ENCODE data around the gene C16orf78. TPM values are rescaled to one million over a fixed set of nuclear protein-coding genes. Genes with fewer than 3 reads are reported as not detected.

The C16orf78 gene
- total and polyA plus RNA-seq, 2 of the 4 experiments (the other 2 are of a cell fraction), result not detected

DNA sequence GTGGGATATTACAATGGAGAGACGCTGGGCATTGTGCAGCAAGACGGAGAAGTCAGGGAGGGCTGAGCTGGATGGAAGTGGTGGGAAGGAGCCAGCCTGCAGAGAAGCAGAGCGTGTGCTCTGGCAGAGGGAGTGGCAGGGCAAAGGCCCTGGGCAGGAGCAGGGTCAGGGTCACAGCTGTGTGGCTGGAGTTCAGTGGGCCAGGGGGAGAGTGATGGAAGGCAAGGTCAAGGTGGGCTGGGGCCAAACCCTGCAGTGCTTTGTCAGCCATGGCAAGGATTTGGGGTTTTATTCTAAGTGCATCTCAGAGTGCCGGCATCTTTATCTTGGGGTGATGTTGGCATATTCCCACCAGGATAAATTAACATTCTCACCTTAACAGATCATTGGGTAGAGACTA is 31.9 kb upstream of the C16orf78 start:
- Histone ChIP-seq H4K5ac (ENCODE audit: low read depth, low read length) (no peak overlapping the region), H4K91ac (ENCODE audit: insufficient read depth, low read depth, low read length) (no peak overlapping the region), H3K79me1 (ENCODE audit: low read depth in 1 of 2, low read length in 2 of 2) (no peaks in the 10 kb centered on the region), H3K4me1 (ENCODE audit: control insufficient read depth, insufficient read depth, low read length) (no peaks in the 10 kb centered on the region), H4K8ac (ENCODE audit: low read depth in 2 of 2, low read length in 2 of 2) (no peak overlapping the region), H3K56ac (ENCODE audit: extremely low read depth, insufficient read depth, low read length) (no peak overlapping the region), H2AK5ac (ENCODE audit: low read depth, low read length) (no peak overlapping the region), H3K14ac (replicated peaks; ENCODE audit: low read depth, low read length) (no peak overlapping the region), H2BK120ac (ENCODE audit: low read depth, low read length) (no peak overlapping the region), H3K27ac (ENCODE audit: insufficient read depth, low read length) (no peak overlapping the region), H3K9me1 (ENCODE audit: insufficient read depth, low read length) (no peaks in the 10 kb centered on the region), H2BK15ac (ENCODE audit: low read depth, low read length) (no peak overlapping the region), H2BK20ac (ENCODE audit: low read depth, low read length) (no peak overlapping the region), H3K9me3 (ENCODE audit: control insufficient read depth, insufficient read depth, low read length) (no peaks in the 10 kb centered on the region), H3K9ac (ENCODE audit: low read depth, low read length) (no peak overlapping the region), H4K20me1 (ENCODE audit: insufficient read depth, low read length) (no peaks in the 10 kb centered on the region), H2BK5ac (ENCODE audit: low read depth, low read length, poor library complexity, severe bottlenecking) (no peak overlapping the region), H3K36me3 (ENCODE audit: control insufficient read depth, insufficient read depth, low read length) (no peaks in the 10 kb centered on the region), H3K27me3 (ENCODE audit: control insufficient read depth, insufficient read depth, low read length) (no peaks in the 10 kb centered on the region), H2AFZ (replicated peaks; ENCODE audit: low read length, poor library complexity) (no peak overlapping the region), H3K4me2 (ENCODE audit: low read depth, low read length) (no peak overlapping the region), H2AK9ac (replicated peaks; ENCODE audit: low read depth, low read length, poor library complexity) (no peak overlapping the region), H3K4me3 (ENCODE audit: insufficient read depth, low read depth, low read length) (no peak overlapping the region), H3K18ac (ENCODE audit: low read depth, low read length) (no peak overlapping the region), H3K23ac (ENCODE audit: low read depth, low read length) (no peak overlapping the region), H3K4ac (ENCODE audit: low read depth, low read length) (no peak overlapping the region)
- TF ChIP-seq SMC3 (IDR thresholded peaks at IDR 0.05; ENCODE audit: low read depth, low read length), result no peak
- TF ChIP-seq RAD21 (IDR thresholded peaks at IDR 0.05; ENCODE audit: low read length), result no peak
- TF ChIP-seq CEBPB (IDR thresholded peaks at IDR 0.05; ENCODE audit: low read depth, low read length), result no peak
- no peak for TF ChIP-seq BHLHE40 (IDR thresholded peaks at IDR 0.05; ENCODE audit: low read depth, low read length)
- no peak for TF ChIP-seq POLR2A (IDR thresholded peaks at IDR 0.05; ENCODE audit: low read depth, low read length)
- TF ChIP-seq MAFK (IDR thresholded peaks at IDR 0.05; ENCODE audit: low read depth, low read length), result no peak
- TF ChIP-seq NFE2L2 (IDR thresholded peaks at IDR 0.05; ENCODE audit: low read depth, low read length), result no peak
- TF ChIP-seq RCOR1 (IDR thresholded peaks at IDR 0.05; ENCODE audit: insufficient replicate concordance, low read length), result no peak
- no peak for TF ChIP-seq FOS (IDR thresholded peaks at IDR 0.05; ENCODE audit: low read depth, low read length)
- TF ChIP-seq CHD1 (IDR thresholded peaks at IDR 0.05; ENCODE audit: low read depth, low read length), result no peak
- TF ChIP-seq CTCF (conservative IDR thresholded peaks at IDR 0.05; ENCODE audit: low read depth, low read length), result no peak
- TF ChIP-seq USF2 (IDR thresholded peaks at IDR 0.05; ENCODE audit: low read depth, low read length), result no peak
- TF ChIP-seq MAZ (IDR thresholded peaks at IDR 0.05; ENCODE audit: borderline replicate concordance, low read depth, low read length), result no peak
- no peak for TF ChIP-seq RFX5 (IDR thresholded peaks at IDR 0.05; ENCODE audit: low read depth, low read length)
- TF ChIP-seq, protein P1, sequence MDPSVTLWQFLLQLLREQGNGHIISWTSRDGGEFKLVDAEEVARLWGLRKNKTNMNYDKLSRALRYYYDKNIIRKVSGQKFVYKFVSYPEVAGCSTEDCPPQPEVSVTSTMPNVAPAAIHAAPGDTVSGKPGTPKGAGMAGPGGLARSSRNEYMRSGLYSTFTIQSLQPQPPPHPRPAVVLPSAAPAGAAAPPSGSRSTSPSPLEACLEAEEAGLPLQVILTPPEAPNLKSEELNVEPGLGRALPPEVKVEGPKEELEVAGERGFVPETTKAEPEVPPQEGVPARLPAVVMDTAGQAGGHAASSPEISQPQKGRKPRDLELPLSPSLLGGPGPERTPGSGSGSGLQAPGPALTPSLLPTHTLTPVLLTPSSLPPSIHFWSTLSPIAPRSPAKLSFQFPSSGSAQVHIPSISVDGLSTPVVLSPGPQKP (IDR thresholded peaks at IDR 0.05; ENCODE audit: borderline replicate concordance, low read depth, low read length), result no peak
- no peak for TF ChIP-seq MXI1 (IDR thresholded peaks at IDR 0.05; ENCODE audit: borderline replicate concordance, low read depth, low read length)
- in situ Hi-C loops (cut with MboI; ENCODE audit: low sequenced_read_pairs), result loop anchor here (5.0 kb wide), 1 partner anchor 654 kb away; no protein-coding TSS in a partner anchor
- ATAC-seq (ENCODE audit: low read depth) (no peak), DNase-seq (no peak)
- CTCF ChIA-PET, result no interaction called here
- POLR2A ChIA-PET (ENCODE audit: unreplicated experiment), result no interaction called here
- BruUV-seq (replicated peaks), result no TSS peak
- intact Hi-C loops (cut with micrococcal nuclease), result no loop called here
- 56% methylated on average over 3 of the region's 4 CpGs; no CpG with 5 or more reads in 1 of the 2 experiments for WGBS, 2 experiments (ENCODE audit: extremely low coverage in 2 of 2, insufficient read length in 1 of 2)
- dilution Hi-C loops (cut with HindIII; ENCODE audit: low sequenced_read_pairs, unreplicated experiment), result no loop called here
